Measurements from ENCODE around the gene DBNDD1.

DBNDD1 gene

GRCh38 chr16:89961920-89962319 is 57.3 kb downstream of the DBNDD1 start:
- Histone ChIP-seq H3K36me3 (ENCODE audit: control insufficient read depth, insufficient read depth, low read length) (peaks cover 73% of the 10 kb centered on the region), H3K9me3 (ENCODE audit: control insufficient read depth, low read length) (no peaks in the 10 kb centered on the region), H3K4me1 (ENCODE audit: control insufficient read depth, insufficient read depth, low read length, poor library complexity, severe bottlenecking) (no peaks in the 10 kb centered on the region), H3K4me3 (ENCODE audit: extremely low read depth, insufficient read depth, low read length, poor library complexity, severe bottlenecking) (no peak overlapping the region), H3K27ac (ENCODE audit: low read depth, low read length, severe bottlenecking) (no peak overlapping the region)
- WGBS, 2 experiments (ENCODE audit: insufficient coverage in 2 of 2) = 95 to 96% methylated on average over 17 to 23 of the region's 23 CpGs

GRCh38 chr16:89960966-89961365 is 58.3 kb downstream of the DBNDD1 start:
- H3K9me3 ChIP-seq (ENCODE audit: control insufficient read depth, low read length) = no peaks in the 10 kb centered on the region
- no peak overlapping the region for H3K4me3 ChIP-seq (ENCODE audit: extremely low read depth, insufficient read depth, low read length, poor library complexity, severe bottlenecking)
- 96 to 97% methylated on average over 12 to 13 of the region's 13 CpGs for WGBS, 2 experiments (ENCODE audit: insufficient coverage in 2 of 2)

GRCh38 chr16:89958596-89958995 is 60.7 kb downstream of the DBNDD1 start:
- Histone ChIP-seq H3K4me1 (ENCODE audit: control insufficient read depth, insufficient read depth, low read length, poor library complexity, severe bottlenecking) (no peaks in the 10 kb centered on the region), H3K4me3 (ENCODE audit: extremely low read depth, insufficient read depth, low read length, poor library complexity, severe bottlenecking) (no peak overlapping the region), H3K27ac (ENCODE audit: low read depth, low read length, severe bottlenecking) (no peak overlapping the region), H3K9me3 (ENCODE audit: control insufficient read depth, low read length) (no peaks in the 10 kb centered on the region), H3K36me3 (ENCODE audit: control insufficient read depth, insufficient read depth, low read length) (peaks cover 80% of the 10 kb centered on the region)
- WGBS, 2 experiments (ENCODE audit: insufficient coverage in 2 of 2) = 95 to 99% methylated on average over 7 to 9 of the region's 10 CpGs

More at GRCh38 chr16:89960966-89961365, 58.3 kb downstream of the DBNDD1 start:
- H3K27ac ChIP-seq (ENCODE audit: low read depth, low read length, severe bottlenecking) = no peak overlapping the region
- no peaks in the 10 kb centered on the region for H3K4me1 ChIP-seq (ENCODE audit: control insufficient read depth, insufficient read depth, low read length, poor library complexity, severe bottlenecking)
- H3K36me3 ChIP-seq (ENCODE audit: control insufficient read depth, insufficient read depth, low read length) = peaks cover 72% of the 10 kb centered on the region

- Histone ChIP-seq H3K4me3 (ENCODE audit: extremely low read depth, insufficient read depth, low read length, poor library complexity, severe bottlenecking) (no peak overlapping the region), H3K9me3 (ENCODE audit: control insufficient read depth, low read length) (no peaks in the 10 kb centered on the region), H3K27ac (ENCODE audit: low read depth, low read length, severe bottlenecking) (no peak overlapping the region), H3K4me1 (ENCODE audit: control insufficient read depth, insufficient read depth, low read length, poor library complexity, severe bottlenecking) (no peaks in the 10 kb centered on the region), H3K36me3 (ENCODE audit: control insufficient read depth, insufficient read depth, low read length) (peaks cover 78% of the 10 kb centered on the region)
- WGBS, 2 experiments (ENCODE audit: insufficient coverage in 2 of 2) = 81 to 88% methylated on average over 6 to 7 of the region's 7 CpGs
Measured at GRCh38 chr16:89958068-89958467, 61.2 kb downstream of the DBNDD1 start.

GRCh38 chr16:89957216-89957785 is 62.0 kb downstream of the DBNDD1 start:
- WGBS, 2 experiments (ENCODE audit: insufficient coverage in 2 of 2) = 91 to 95% methylated on average over 22 to 23 of the region's 23 CpGs
- H3K27ac ChIP-seq (ENCODE audit: low read depth, low read length, severe bottlenecking) = no peak overlapping the region
- peaks cover 76% of the 10 kb centered on the region for H3K36me3 ChIP-seq (ENCODE audit: control insufficient read depth, insufficient read depth, low read length)
- H3K4me3 ChIP-seq (ENCODE audit: extremely low read depth, insufficient read depth, low read length, poor library complexity, severe bottlenecking) = no peak overlapping the region
- no peaks in the 10 kb centered on the region for H3K4me1 ChIP-seq (ENCODE audit: control insufficient read depth, insufficient read depth, low read length, poor library complexity, severe bottlenecking)
- no peaks in the 10 kb centered on the region for H3K9me3 ChIP-seq (ENCODE audit: control insufficient read depth, low read length)

- no peak overlapping the region for H3K4me3 ChIP-seq (ENCODE audit: extremely low read depth, insufficient read depth, low read length, poor library complexity, severe bottlenecking)
- H3K36me3 ChIP-seq (ENCODE audit: control insufficient read depth, insufficient read depth, low read length) = peaks cover 74% of the 10 kb centered on the region
- no peak overlapping the region for H3K27ac ChIP-seq (ENCODE audit: low read depth, low read length, severe bottlenecking)
- H3K9me3 ChIP-seq (ENCODE audit: control insufficient read depth, low read length) = no peaks in the 10 kb centered on the region
- WGBS, 2 experiments (ENCODE audit: insufficient coverage in 2 of 2) = 92 to 93% methylated on average over 10 to 15 of the region's 15 CpGs
- no peaks in the 10 kb centered on the region for H3K4me1 ChIP-seq (ENCODE audit: control insufficient read depth, insufficient read depth, low read length, poor library complexity, severe bottlenecking)
Measured at GRCh38 chr16:89956505-89957215, 62.6 kb downstream of the DBNDD1 start.

GRCh38 chr16:89955001-89955685 is 64.1 kb downstream of the DBNDD1 start:
- no peak overlapping the region for H3K27ac ChIP-seq (ENCODE audit: low read depth, low read length, severe bottlenecking)
- peaks cover 59% of the 10 kb centered on the region for H3K36me3 ChIP-seq (ENCODE audit: control insufficient read depth, insufficient read depth, low read length)
- H3K4me3 ChIP-seq (ENCODE audit: extremely low read depth, insufficient read depth, low read length, poor library complexity, severe bottlenecking) = no peak overlapping the region
- H3K9me3 ChIP-seq (ENCODE audit: control insufficient read depth, low read length) = no peaks in the 10 kb centered on the region
- H3K4me1 ChIP-seq (ENCODE audit: control insufficient read depth, insufficient read depth, low read length, poor library complexity, severe bottlenecking) = no peaks in the 10 kb centered on the region
- WGBS, 2 experiments (ENCODE audit: insufficient coverage in 2 of 2) = 85 to 93% methylated on average over 13 to 14 of the region's 15 CpGs
